GM18511 (cell line): ENCODE measurements around the gene AKR1D1.

ENCODE experiments used
- ATAC-seq: cut with Tn5 transposase; IDR thresholded peaks from one replicate; pipeline ENCODE4 v1.9.1; 2021; ENCODE audit warnings: mild to moderate bottlenecking, moderate library complexity; ENCODE audit not compliant: unreplicated experiment

AKR1D1 gene

DNA sequence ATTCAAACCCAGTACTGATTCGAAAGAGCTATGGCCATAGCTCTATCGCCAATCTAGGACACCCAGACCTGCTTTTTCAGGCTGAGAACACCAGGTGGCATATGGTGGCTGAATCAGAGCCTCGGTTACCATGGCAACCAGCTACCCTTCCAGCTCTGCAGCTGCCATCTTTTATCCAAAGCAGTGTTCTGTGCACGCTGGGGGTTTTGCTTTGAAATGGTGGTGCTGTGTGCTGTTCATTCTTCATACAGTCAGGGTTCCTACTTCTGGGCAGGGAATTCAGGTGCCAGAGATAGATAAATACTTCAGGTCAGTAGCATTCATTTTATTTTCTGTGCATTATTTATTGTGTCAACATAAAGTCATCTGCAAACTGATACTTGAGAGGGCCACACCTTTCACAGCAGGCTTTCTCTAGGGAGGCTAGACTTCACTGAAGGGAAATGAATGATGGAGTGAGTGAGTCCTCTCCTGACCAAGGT is 85.4 kb downstream of the AKR1D1 start:
- peak; percentile 100 for ATAC-seq

DNA sequence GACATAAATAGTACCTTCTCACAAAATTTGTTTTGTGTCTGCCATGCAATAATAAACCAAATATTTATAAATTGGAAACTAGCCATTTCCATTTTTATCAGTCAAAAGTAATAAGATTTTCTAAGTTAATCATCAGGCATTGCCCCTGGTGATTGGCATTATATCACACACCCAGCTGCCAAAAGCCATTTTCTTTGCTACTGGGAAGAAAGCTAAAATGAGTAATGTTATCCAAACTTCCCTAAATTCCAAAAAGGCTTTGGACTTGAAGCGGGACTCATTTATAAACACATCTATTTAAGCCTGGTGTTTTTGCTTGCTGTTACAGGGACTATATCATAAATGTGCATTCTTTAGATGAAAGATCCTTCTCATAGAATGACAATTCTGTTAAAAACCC is 86.0 kb downstream of the AKR1D1 start:
- ATAC-seq: no peak

DNA sequence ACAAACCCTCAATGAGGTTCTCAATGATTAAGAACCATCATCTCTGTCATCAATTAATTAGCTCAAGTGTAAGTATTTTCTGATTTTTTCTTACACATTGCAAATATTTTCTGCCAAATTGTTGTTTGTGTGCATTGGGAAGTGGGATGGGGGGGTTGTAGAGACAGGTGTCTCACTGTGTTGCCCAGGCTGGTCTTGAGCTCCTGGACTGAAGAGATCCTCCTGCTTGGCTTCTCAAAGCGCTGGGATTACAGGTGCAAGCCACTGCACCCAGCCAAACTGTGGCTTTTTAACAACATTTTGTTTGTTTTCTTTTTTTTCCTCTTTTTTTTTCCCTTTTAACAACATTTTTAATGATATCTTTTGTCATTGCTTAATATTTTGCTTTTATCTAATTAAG is 87.5 kb downstream of the AKR1D1 start:
- no peak for ATAC-seq

DNA sequence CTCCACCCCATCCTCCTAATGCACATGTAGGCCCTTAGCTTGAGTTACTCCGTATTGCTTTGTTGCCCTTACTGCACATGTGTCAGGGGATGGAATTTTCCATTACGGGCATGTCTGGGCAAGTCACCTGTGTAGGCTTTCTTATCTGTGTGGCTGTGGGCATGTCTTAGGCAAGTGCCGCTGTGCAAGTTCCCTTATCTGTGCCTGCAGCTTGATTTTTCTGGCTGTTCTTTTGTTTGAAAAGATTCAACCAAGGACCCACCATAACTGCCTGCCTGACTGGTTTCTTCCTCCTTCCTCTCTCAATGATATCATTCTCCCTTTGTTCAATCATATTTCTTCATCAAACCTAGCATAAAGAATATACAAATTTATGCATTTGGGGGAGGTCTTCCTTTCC is 88.5 kb downstream of the AKR1D1 start:
- no peak for ATAC-seq

DNA sequence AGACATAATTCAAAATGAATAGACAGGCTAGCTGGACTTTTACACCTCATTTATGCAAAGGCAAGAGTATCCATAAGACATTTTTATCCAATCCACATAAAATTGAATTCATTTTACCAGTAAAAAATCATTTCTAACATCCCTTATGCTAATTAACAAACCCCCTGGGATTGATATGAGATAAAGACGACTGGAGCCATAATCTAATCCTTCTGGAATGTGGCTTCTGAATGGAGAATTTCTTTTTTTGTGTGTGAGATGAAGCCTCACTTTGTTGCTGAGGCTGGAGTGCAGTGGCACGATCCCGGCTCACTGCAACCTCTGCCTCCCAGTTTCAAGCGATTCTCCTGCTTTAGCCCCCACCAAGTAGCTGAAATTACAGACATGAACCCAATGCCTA is 90.4 kb downstream of the AKR1D1 start:
- no peak for ATAC-seq

DNA sequence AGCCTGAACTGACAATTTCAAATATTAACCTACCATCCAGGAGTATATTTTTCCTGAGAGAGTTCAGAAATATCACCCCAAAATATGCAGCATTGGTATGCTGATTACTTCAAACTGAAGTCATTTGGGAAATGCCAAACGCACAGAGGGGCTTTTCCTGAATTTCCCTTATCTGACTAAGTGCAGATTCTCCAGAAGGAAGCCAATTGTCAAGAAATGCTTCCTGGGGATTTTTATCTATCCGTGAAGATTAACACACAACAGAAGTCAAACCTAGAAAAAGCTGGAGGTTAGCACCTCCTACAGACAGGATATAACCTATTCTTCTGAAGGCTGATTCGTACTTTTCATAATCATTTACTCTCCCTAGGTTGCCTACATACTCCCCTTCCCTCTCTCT is 91.0 kb downstream of the AKR1D1 start:
- ATAC-seq: no peak

DNA sequence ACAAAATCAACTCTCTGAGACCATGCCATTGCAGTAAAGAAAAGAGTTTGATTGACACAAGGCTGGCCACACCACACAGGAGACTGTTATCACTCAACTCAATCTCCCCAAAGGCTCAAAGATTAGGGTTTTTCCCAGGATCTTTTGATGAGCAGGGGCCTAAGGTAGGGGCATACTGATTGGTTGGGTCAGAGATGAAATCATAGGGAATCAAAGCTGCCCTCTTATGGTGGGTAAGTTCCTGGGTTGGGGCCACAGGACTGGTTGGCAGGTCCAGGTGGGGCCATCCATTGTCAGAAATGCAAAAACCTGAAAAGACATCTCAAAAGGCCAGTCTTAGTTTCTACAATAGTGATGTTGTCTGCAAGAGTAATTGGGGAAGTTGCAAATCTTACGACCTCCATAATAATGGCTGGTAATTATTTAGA is 91.6 kb downstream of the AKR1D1 start:
- no peak for ATAC-seq
